Measurements from ENCODE around the gene ARHGAP26. TPM values are rescaled to one million over a fixed set of nuclear protein-coding genes. Genes with fewer than 3 reads are reported as not detected.
A peak's percentile ranks its signal among the peaks of the same experiment; 100 is the strongest.

ARHGAP26 gene
- total RNA-seq, 1 donor from 2014 or later, result 8.9 TPM

GRCh38 chr5:143014017-143014651, 244.0 kb downstream of the ARHGAP26 start:
- H3K27ac Mint-ChIP-seq, result no peak overlapping the region
- no peaks in the 10 kb centered on the region for H3K27me3 Mint-ChIP-seq (ENCODE audit: low read depth)
- TF ChIP-seq, protein P1, sequence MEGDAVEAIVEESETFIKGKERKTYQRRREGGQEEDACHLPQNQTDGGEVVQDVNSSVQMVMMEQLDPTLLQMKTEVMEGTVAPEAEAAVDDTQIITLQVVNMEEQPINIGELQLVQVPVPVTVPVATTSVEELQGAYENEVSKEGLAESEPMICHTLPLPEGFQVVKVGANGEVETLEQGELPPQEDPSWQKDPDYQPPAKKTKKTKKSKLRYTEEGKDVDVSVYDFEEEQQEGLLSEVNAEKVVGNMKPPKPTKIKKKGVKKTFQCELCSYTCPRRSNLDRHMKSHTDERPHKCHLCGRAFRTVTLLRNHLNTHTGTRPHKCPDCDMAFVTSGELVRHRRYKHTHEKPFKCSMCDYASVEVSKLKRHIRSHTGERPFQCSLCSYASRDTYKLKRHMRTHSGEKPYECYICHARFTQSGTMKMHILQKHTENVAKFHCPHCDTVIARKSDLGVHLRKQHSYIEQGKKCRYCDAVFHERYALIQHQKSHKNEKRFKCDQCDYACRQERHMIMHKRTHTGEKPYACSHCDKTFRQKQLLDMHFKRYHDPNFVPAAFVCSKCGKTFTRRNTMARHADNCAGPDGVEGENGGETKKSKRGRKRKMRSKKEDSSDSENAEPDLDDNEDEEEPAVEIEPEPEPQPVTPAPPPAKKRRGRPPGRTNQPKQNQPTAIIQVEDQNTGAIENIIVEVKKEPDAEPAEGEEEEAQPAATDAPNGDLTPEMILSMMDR (IDR thresholded peaks at IDR 0.05; ENCODE audit: unreplicated experiment), result peak; percentile 30
- peaks cover 17% of the 10 kb centered on the region for H3K4me1 Mint-ChIP-seq
- peaks cover 4% of the 10 kb centered on the region for H3K36me3 Mint-ChIP-seq
- DNase-seq (ENCODE audit: low spot score in 2 of 2, unreplicated experiment in 2 of 2), result no peak
- no peak overlapping the region for H3K4me3 Mint-ChIP-seq
- H3K9me3 Mint-ChIP-seq, result peaks cover 10% of the 10 kb centered on the region

DNA sequence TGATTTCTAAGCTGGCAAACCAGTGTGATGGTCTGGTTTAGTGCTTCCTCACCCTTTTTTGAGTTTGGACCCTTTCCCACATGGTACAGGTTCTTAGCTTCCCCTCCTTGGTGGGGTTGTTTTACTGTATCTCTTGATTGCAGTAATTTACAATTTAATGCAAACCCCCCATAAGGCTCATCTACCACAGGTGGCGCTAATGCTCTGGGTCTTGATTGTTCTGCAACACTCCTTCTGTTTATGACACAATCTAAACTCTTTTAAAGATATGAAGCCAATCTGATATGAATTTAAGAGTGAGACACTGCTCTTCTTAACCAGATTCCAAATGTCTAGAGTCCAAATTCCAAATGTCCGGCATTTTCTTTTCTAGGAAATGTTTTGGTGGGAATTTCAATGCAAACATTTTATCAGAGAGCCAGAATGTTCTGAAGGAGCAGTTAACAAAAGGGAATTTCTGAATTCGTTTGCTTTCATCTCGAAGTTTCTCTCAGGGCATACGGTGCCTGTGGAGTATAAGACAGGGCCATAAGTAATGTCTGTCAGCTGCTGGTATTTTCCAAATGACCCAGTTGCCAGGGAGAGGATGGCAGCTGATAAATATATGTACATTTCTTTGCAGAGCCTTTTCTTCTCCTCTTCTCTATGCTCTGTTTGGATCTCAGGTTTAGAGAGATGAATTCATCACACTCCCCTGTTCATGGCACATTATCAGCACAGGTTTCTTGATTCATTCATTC, 246.8 kb downstream of the ARHGAP26 start:
- DNase-seq (ENCODE audit: low spot score in 2 of 2, unreplicated experiment in 2 of 2), result no peak
- H3K27ac Mint-ChIP-seq, result peak overlapping the region; percentile 71
- no peaks in the 10 kb centered on the region for H3K27me3 Mint-ChIP-seq (ENCODE audit: low read depth)
- H3K4me1 Mint-ChIP-seq, result peaks cover 12% of the 10 kb centered on the region
- no peak overlapping the region for H3K4me3 Mint-ChIP-seq
- H3K9me3 Mint-ChIP-seq, result peaks cover 10% of the 10 kb centered on the region
- peaks cover 4% of the 10 kb centered on the region for H3K36me3 Mint-ChIP-seq
- TF ChIP-seq, protein P1 (IDR thresholded peaks at IDR 0.05; ENCODE audit: unreplicated experiment), result peak; percentile 39

- Mint-ChIP-seq H3K4me1 (peaks cover 12% of the 10 kb centered on the region), H3K4me3 (no peak overlapping the region)
Observed at GRCh38 chr5:143017541-143017940, 247.4 kb downstream of the ARHGAP26 start.

GRCh38 chr5:143017992-143018391, 247.8 kb downstream of the ARHGAP26 start:
- H3K36me3 Mint-ChIP-seq, result peaks cover 4% of the 10 kb centered on the region
- H3K4me1 Mint-ChIP-seq, result peaks cover 12% of the 10 kb centered on the region
- no peak overlapping the region for H3K27ac Mint-ChIP-seq
- no peak for DNase-seq (ENCODE audit: low spot score in 2 of 2, unreplicated experiment in 2 of 2)
- no peaks in the 10 kb centered on the region for H3K27me3 Mint-ChIP-seq (ENCODE audit: low read depth)
- no peak overlapping the region for H3K4me3 Mint-ChIP-seq
- TF ChIP-seq, protein P1 (IDR thresholded peaks at IDR 0.05; ENCODE audit: unreplicated experiment), result no peak
- peaks cover 10% of the 10 kb centered on the region for H3K9me3 Mint-ChIP-seq

More at GRCh38 chr5:143017541-143017940, 247.4 kb downstream of the ARHGAP26 start:
- peak overlapping the region; percentile 71 for H3K27ac Mint-ChIP-seq
- DNase-seq (ENCODE audit: low spot score in 2 of 2, unreplicated experiment in 2 of 2), result no peak
- H3K9me3 Mint-ChIP-seq, result peaks cover 10% of the 10 kb centered on the region
- no peaks in the 10 kb centered on the region for H3K27me3 Mint-ChIP-seq (ENCODE audit: low read depth)
- TF ChIP-seq, protein P1 (IDR thresholded peaks at IDR 0.05; ENCODE audit: unreplicated experiment), result no peak
- H3K36me3 Mint-ChIP-seq, result peaks cover 4% of the 10 kb centered on the region

- no peak overlapping the region for H3K4me3 Mint-ChIP-seq
Observed at GRCh38 chr5:143019157-143019556, 249.0 kb downstream of the ARHGAP26 start.

More at GRCh38 chr5:143019157-143019556, 249.0 kb downstream of the ARHGAP26 start:
- Mint-ChIP-seq H3K9me3 (peaks cover 10% of the 10 kb centered on the region), H3K36me3 (peaks cover 4% of the 10 kb centered on the region), H3K27ac (no peak overlapping the region), H3K27me3 (ENCODE audit: low read depth) (no peaks in the 10 kb centered on the region), H3K4me1 (peaks cover 14% of the 10 kb centered on the region)
- no peak for DNase-seq (ENCODE audit: low spot score in 2 of 2, unreplicated experiment in 2 of 2)
- TF ChIP-seq, protein P1 (IDR thresholded peaks at IDR 0.05; ENCODE audit: unreplicated experiment), result no peak

Data from mesothelial cell of epicardium (in vitro differentiated cells).